Lung microvascular endothelial cell (primary cell): ENCODE measurements around the gene FRS2. TPM values are rescaled to one million over a fixed set of nuclear protein-coding genes. Genes with fewer than 3 reads are reported as not detected.
A peak's percentile ranks its signal among the peaks of the same experiment; 100 is the strongest.

ENCODE experiments used
- DNase-seq, 2 donors: peaks; one replicate each; pipeline versions ENCODE4 v3.0.0 to v3.0.0-alpha.2; 2010; ENCODE audit warnings: low read depth in 2 of 2
- total RNA-seq: library from RNA; depleted of rRNA; stranded (reverse); fragments of >200 nt; gene quantifications from 2 replicates; pipeline ENCODE4 v1.2.1, GENCODE V29; 2014

The FRS2 gene
- total RNA-seq, 1 donor from 2014 or later: 22.4 TPM

DNA sequence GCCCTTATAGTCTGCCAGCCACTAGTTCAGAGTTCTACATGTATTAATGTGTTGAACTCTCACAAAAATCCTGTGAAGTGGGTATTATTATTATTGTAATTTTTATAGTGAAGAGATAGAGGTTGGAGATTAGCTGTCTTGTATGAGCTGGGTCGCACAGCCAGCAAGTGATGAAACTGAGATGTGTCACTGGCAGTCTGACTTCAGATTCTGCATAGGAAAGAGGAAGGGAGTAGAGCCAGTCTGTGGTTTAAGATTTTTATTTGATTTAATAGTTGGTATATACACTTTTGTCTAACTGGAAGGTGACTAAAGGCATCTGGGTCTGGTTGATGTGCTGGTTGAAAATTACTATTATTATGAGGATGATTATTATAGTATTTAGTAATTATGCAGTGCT lies 5.8 kb upstream of the FRS2 start:
- no peak for DNase-seq

DNA sequence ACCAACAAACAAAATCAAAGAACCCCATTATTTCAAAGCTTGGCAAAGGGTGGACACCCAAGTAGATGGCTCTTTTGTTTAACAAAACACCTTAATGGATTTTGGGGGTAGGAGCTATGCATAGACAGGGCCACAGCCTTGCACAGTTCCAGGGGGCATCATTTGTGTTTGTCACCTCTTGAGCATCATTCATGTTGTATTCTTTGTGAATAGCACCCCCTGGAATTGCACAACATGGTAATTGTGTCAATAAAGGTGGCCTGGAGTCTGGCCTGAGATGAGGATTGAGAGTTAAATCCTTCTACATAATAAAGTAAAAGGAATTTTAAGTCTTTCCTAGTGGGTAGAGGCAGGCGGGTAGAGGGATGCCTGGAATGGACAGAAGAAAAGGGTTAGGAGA lies 3.3 kb upstream of the FRS2 start:
- DNase-seq: no peak

DNA sequence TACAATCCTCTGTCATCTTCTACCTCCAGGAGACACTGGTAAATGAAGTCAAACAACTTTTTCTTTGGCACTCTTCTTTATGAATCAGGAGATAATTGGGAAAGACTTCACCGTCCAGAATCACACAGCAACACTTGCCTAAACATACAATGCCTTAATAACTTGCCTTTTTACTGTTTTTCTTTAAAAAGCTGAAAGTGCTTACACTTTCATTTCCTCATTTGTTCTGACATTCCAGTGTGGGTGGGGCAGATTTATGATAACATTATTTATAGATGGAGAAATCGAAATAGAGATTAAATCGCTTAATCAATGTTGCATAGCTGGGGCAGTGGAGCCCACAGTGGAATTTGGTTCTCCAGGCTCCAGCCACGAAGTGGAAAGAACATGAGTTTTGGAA lies 2.8 kb upstream of the FRS2 start:
- no peak for DNase-seq

DNA sequence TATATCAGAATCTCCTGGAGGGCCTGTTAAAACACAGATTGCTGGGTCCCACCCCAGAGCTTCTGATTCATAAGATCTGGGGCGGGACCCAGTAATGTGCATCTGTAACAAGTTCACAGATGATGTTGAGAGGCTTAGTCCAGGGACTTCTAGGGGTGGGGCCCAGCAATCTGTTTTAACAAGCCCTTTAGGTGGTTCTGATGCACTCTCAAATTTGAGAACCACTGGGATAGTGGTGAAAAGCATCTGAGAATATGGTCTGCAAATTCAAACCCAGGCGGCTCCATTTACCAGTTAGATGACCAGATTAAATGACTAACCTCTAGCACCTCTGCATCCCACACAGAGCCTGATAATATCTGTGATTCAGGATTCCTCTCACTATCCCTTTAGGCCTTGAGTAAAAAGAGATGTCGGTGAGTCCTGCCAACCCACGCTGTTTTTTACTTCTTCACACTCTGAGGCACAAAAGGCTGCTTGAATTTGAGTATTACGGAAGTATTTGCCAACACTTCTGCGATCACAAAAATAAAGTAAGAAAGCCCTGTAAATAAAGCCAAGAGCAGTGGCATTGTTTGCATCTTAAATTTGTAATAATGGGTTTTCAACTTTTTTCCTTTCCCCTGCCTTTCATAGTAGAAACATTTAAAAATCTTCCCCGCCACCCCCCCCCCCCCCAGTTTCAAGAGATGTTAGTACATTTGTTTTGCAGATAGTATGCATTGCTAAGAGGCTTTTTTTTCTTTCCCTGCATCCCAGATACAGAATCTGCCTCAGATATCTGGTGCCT lies 1.8 kb upstream of the FRS2 start:
- DNase-seq: no peak

DNA sequence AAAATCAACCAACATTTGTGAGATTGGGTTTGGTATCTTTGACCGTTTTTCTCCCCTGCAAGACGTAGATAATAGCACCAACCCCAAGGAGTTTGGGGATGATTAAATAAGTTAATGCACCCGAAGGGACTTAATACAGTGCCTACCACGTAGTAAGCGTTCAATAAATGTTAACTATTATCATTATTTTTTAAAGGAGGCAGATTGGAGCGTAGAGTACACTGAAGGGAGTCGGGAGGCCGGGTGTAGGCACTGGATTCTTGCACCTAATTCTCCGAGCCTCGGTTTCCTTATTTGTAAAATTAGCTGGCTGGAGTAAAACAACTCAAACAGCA lies 367 bp upstream of the FRS2 start:
- DNase-seq: no peak

DNA sequence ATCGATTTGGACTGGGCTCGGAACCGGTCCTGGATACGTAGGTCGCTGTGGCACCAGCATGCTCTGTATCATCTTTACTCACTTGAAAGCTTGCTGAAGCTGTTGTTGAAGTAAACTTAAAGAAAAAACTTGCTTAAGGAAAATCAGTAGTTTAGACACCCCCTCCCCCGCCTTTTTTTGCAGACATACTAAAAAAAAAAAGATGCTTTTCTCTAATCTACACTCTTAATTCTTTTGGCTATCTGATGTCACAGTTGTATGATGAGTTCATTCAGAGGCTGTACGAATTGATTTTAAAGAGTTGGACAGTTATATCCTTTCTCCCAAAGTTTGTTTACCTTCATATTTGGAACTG lies 865 bp downstream of the FRS2 start:
- no peak for DNase-seq

DNA sequence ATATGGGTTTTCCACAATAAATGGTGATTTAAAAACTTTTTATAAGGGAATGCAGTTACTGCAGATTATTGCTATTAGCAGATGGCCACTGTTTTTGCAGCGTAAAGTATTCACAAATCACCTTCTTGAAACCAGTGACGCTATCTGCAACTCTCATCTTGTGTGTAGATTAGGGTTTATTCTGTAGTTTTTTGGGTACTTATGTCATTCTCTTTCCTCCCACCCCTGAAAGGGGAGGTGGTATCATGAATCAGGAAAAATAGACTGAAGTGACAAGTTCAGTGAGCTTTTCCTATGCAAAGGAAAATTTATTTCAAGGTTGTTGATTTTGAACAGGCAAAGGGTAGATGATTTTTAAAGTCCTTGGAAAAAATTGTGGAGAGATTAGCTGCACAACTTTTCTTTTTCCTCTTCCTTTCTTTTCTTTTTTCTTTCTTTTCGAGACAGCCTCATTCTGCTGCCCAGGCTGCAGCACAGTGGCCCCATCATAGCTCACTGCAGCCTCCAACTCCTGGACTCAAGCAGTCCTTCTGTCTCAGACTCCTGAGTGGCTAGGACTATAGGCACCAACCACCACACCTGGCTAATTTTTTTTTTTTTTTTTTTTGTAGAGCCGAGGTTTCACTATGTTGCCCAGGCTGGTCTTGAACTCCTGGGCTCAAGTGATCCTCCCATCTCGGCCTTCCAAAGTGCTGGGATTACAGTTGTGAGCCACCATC lies 1.6 kb downstream of the FRS2 start:
- no peak for DNase-seq

DNA sequence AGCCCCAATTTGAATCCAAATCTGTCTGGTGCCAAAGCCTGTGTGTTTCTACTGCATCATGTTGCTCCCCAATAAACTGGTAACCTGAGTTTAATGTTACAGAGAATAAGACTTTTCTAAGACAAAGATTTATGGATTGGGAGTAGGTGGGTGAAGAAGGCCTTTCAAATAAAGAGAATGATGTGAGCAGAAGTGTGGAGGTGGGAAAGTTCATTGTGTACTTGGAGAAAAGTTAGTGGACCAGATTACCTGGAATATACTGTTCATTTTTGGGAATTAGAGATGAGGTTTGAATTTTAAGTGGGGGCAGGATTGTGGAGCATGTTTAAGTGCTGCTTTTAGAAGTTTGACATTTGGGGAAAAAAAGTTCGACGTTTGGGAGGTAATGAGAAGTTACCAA lies 3.1 kb downstream of the FRS2 start:
- DNase-seq: no peak

DNA sequence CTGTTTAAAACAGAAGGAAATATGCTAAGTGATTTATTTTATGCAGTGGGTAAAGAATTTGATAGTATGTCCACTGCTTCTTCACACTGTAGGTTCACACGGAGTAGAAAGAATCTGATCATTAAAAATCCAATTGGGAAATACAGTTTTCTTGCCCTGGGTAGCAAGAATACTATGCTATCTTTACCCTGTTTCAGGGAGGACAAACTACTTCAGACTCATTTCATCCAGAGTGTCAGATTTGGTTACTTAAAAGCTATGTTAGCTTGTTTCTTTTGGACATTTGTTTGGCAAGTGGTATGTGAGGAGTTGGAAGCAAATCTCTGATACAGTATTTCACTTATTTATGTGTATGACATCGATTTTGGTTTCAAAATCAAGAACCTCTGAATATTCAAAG lies 4.3 kb downstream of the FRS2 start:
- no peak for DNase-seq

DNA sequence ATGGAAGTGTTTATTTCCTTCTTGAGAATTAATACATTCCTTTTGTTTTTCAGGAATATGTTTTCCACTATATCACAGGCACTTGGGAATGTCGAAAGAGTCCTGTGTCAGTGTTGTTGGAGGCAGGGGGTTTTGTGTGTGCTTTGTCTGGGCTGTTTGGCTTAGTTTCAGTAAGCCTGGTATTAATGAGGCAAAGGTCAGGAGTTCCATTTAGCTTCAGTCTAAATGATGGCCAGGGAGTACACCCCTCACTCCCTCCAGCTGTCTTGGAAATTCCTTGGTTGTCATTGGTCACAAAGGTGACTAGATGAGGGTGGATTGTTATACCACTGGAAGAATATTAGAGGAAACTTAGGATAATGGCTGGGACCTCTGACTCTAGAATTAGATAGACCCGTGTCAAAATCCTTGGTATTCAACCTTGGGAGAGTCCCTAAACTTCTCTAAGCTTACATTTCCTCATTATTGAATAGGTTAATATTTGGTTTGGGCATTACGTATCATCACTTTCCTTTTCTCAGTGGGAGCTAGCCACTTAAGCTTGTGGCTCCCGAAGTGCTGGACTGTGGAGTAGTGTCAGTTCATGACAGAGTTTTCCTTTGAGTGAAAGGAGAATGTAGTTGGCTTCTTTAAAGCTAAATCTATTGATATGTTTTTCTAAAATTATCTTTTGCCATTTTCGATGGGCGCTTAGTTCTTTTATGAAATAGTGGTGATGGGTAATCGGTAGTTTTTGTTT lies 5.2 kb downstream of the FRS2 start:
- peak; percentile 38 to 68 for DNase-seq

DNA sequence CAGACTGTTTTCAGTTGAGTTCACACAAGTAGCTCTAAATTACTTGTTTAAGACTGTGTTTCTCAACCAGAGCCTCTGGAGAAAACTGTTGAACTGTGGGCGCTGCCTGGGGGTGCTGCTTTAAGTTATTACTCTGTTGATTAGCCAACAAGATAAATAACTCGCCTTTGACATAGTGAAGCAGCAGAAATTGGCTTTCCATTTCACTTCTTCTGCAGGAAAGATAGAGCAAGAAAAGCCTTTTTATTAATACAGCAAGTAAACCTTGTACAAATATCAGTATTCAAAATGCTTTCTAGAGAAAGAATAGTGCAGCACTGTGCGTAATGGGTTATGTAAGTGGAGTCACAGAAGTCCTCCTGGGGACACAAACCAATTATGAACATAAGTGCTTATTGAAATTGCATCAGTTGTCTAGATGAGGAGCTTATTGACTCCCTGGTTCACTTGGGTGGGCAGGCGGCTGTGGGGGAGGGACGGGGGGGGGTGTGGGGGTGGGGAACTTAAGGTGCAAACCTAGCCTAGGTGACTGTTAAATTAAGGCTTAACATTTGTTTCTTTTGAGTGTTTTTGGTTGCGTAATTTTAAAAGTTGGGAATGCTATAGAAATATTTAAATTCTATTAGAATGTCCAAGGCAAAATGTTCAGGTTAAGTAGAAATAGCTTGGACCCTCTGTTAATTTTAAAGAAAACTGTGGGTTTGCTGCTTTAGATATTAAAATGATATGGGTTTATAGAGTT lies 6.3 kb downstream of the FRS2 start:
- no peak for DNase-seq

DNA sequence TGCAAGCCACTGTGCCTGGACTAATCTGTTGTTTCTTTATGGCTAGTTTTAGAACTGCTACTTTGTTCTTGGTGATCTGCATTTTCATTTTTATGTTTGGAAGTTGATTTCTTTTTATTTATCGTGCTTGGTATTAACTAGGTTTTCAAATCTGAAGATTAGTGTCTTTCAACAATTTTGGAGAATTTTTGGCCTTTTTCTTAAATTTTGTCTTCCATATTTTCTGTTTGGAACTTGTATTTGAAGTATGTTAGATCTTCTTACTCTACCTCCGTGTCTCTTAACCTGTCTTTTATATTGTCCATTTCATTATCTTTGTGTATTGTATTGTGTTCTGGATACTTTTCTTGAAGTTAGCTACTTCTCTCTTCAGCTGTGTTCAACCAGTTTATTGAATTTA lies 9.5 kb downstream of the FRS2 start:
- DNase-seq: no peak

DNA sequence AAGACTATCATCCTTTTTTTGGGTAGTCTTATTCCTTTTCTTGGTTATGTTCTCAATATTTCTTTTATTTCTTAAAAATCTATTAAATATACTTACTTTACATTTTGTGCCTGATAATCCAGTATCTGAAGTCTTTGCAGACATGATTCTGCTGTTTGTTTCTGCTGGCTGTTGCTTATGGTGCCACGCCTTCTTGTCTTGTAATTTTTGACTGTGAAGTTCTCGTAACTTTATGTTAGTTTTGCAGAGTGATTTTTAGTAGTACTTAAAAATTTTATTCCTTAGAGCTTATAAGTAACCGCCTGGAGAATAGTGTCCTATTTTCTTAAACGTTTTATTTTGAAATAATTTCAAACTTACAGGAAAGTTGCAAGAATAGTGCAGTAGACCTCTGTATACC lies 10.5 kb downstream of the FRS2 start:
- DNase-seq: no peak

DNA sequence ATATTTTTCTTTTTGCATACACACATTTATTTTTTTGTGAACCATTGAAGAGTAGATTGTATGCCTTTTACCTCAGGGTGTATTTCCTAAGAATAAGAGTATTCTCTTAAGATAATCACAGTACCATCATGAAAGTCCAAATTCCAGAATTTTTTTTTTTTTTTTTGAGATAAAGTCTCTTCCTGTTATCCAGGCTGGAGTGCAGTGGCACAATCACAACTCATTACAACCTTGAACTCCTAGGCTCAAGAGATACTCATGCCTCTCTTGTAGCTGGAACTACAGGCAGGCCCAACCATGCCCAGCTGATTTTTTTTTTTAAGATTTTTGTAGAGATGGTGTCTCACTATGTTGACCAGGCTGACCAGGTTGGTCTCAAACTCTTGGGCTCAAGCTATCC lies 10.9 kb downstream of the FRS2 start:
- no peak for DNase-seq

DNA sequence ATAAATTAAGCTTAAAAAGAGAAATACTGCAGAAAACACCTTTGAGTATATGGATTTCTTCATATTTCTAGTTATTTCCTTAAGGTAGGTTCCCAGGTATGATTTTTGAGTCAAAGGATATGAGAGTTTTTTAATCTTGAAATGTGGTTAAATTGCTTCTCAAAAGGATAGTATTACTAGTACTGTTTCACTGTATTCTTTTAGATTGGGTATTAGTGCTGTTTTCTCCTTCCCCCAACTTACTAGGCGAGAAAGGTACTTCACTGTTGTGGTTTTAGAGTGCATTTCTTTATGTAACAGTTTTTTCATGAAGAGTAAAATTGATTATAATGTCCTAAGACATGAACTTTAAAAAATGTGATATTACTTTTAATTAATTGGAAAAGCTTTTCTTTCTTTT lies 13.5 kb downstream of the FRS2 start:
- DNase-seq: no peak

DNA sequence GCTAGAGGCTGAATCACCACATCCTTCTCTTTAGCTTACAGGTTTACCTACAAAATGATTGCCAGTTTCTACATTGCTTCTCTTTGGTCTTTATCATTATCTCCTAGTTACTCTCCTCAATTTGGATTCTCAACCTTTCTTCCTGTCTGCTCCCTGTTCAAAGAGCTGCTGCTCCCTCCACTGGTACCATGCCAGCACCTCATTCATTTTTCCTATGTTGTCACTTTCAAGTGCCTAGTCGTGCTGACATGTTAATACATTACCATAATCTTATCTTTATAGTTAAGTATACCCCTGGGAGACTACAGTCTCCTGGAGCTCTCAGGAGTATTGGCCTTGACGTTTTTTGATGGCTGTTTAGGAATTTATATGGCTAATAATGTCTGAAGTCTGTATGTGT lies 14.2 kb downstream of the FRS2 start:
- peak in 1 of 2 donors; percentile 6 for DNase-seq

DNA sequence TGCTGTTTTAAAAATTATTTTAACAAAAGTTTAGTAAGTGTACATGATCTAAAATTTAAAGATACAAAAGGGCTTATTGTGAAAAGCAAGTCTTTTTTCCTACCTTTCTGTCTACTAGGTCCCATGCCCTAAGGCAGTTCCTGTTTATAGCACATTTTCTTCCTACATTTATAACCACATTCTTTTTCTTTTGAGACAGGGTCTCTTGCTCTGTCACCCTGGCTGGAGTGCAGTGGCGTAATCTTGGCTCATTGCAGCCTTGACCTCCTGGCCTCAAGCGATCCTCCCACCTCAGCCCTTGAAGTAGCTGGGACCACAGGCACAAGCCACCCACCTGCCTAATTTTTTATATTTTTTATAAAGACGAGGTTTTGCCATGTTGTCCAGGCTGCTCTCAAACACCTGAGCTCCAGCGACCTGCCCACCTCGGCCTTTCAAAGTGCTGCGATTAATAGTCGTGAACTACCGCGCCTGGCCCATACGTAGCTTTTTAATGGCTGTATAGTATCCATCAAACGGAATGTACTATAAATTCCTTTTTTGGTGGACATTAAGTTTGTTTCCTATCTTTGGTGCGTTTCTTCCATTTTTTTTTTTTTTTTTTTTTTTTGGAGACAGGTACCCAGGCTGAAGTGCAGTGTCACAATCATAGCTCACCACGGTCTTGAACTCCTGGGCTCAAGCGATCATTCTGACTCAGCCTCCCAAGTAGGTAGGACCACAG lies 20.9 kb downstream of the FRS2 start:
- DNase-seq: no peak

DNA sequence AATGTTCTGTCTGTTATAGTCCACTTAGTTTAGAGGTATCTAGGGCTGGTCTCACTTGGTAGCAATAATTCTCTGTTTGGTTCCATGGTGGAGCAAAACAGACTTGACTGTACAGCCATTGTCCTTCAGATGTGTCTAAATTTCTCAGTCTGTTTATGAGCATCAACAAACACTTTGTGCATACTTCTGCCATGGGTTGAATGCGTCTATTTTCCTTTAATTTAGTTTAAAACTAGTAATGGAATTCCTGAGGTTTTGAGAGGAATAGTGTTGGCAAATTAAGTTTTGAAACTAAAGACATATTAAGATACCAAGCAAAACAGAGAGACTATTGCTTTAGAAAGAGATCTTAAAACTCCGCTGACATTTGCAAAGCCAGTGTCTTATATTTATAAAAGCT lies 22.6 kb downstream of the FRS2 start:
- DNase-seq: no peak

DNA sequence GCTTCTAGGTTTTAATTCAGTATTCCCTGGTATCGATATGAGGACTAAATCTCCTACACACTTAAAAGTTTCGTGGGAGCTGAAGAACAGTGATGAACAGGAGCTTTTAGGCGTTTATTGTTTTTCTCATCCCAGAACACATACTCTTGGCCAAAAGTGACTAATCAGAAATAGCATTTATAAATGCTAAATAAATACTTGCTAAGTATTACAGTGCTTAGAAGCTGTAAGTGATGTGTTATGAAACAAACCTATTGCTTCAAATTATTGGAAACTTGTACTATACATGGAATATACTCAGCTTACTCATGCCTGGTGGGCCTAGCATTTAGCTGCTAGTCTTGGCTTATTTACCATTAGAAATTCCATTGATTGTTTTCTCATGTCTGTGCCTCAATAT lies 24.9 kb downstream of the FRS2 start:
- DNase-seq: no peak

DNA sequence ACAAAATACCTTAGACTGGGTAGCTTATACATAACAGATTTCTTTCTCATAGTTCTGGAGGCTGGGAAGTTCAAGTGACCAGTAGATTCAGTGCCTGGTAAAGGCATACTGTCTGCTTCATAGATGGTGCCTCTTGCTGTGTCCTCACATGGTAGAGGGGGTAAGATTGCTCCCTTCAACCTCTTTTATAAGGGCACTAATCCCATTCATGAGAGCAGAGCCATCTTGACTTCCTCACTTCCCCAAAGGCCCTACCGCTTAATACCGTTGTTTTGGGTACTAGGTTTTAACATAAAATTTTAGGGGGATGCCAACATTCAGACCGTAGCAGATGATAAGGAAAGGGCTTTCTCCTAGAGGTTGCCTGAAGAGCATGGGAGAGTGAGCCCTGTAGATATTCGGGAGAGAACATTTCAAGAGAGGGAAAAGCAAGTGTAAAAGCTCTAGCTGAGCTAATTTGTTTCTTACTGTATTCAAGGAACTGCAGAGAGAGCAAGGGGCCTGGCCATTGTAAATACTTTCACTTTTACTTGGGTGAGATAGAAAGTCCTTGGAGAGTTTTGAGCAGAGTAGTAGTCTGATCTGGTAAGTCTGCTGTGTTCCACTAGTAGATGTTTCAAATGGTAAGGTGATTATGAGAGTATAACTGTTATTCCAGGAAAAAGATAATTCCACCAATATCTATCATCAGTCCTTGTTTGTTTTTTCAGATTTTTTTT lies 27.3 kb downstream of the FRS2 start:
- DNase-seq: peak in 1 of 2 donors; percentile 57

DNA sequence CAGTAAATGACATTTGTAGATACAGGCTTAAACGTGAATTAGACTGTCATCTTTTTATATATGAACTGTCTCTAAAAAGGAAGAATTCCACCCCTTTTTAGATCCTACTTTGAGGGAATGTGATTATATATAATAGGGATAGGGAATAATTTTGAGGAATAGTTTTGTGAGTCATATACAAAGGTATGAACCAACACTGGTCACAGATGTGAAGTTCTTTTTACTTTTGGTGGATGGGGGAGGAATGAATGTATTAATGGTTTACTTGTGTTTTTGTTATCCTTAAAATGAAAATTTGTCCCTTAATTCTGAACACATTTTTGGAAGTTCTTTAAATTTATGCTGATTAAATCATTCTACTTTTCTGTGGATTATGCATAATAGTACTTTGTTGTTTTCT lies 30.4 kb downstream of the FRS2 start:
- no peak for DNase-seq
